HepG2 (cell line): ENCODE results near the gene TMEM107. TPM values are rescaled to one million over a fixed set of nuclear protein-coding genes. Genes with fewer than 3 reads are reported as not detected.

ENCODE experiments used
- AFF4 ChIP-seq: sonication (generic); formaldehyde crosslinking; IDR thresholded peaks from 2 replicates; pipeline ENCODE4 v1.4.0; 2020; ENCODE audit warnings: missing genetic modification reagents
- HINFP ChIP-seq: sonication (generic); formaldehyde crosslinking; IDR thresholded peaks from 2 replicates; pipeline ENCODE4 v1.4.0; 2020; ENCODE audit warnings: low read depth, mild to moderate bottlenecking, missing genetic modification reagents
- IRF2 ChIP-seq: IDR thresholded peaks from 2 replicates; pipeline ENCODE4 v1.6.1; 2018; ENCODE audit warnings: missing genetic modification reagents, missing compliant biosample characterization
- KLF13 ChIP-seq: sonication (generic); formaldehyde crosslinking; IDR thresholded peaks from 2 replicates; pipeline ENCODE4 v1.4.0; 2020; ENCODE audit warnings: mild to moderate bottlenecking, missing genetic modification reagents
- MAFF ChIP-seq: IDR thresholded peaks from 2 replicates; pipeline ENCODE4 v1.6.1; 2011; ENCODE audit warnings: low read depth, low read length, improper control_type of control experiment
- MAFG ChIP-seq: sonication (generic); formaldehyde crosslinking; IDR thresholded peaks from 2 replicates; pipeline ENCODE4 v1.5.1; 2020; ENCODE audit warnings: mild to moderate bottlenecking, missing genetic modification reagents
- MYNN ChIP-seq: sonication (generic); formaldehyde crosslinking; IDR thresholded peaks from 2 replicates; pipeline ENCODE4 v1.4.0; 2020; ENCODE audit warnings: mild to moderate bottlenecking, low read depth, missing genetic modification reagents
- NR2C2 ChIP-seq: sonication (generic); formaldehyde crosslinking; IDR thresholded peaks from 2 replicates; pipeline ENCODE4 v1.4.0; 2020; ENCODE audit warnings: missing genetic modification reagents, mild to moderate bottlenecking, moderate library complexity, borderline replicate concordance
- NR3C1 ChIP-seq: sonication (generic); formaldehyde crosslinking; IDR thresholded peaks from 2 replicates; pipeline ENCODE4 v1.4.0; 2020; ENCODE audit warnings: missing genetic modification reagents
- POLR2AphosphoS2 ChIP-seq: IDR thresholded peaks from 2 replicates; pipeline ENCODE4 v1.6.1; 2011; ENCODE audit warnings: low read depth, low read length, improper control_type of control experiment
- RBFOX2 ChIP-seq: fragments of 200-400 bp; formaldehyde crosslinking; IDR thresholded peaks from 2 replicates; pipeline ENCODE4 v1.6.1; 2017; ENCODE audit warnings: low read depth, mild to moderate bottlenecking, low read length
- SKI ChIP-seq: fragments of 450-650 bp; IDR thresholded peaks from one replicate; pipeline ENCODE4 v1.6.1; 2018; ENCODE audit warnings: mild to moderate bottlenecking; ENCODE audit not compliant: partially characterized antibody
- ZBTB20 ChIP-seq: sonication (generic); formaldehyde crosslinking; IDR thresholded peaks from 2 replicates; pipeline ENCODE4 v1.8.1; 2023; ENCODE audit warnings: missing genetic modification reagents, low read depth, mild to moderate bottlenecking, borderline replicate concordance
- ZBTB21 ChIP-seq: sonication (generic); formaldehyde crosslinking; IDR thresholded peaks from 2 replicates; pipeline ENCODE4 v1.4.0; 2020; ENCODE audit warnings: missing genetic modification reagents
- ZNF251 ChIP-seq: sonication (generic); formaldehyde crosslinking; IDR thresholded peaks from 2 replicates; pipeline ENCODE4 v1.9.0; 2021; ENCODE audit warnings: mild to moderate bottlenecking, missing genetic modification reagents
- ZNF33B ChIP-seq: sonication (generic); formaldehyde crosslinking; IDR thresholded peaks from 2 replicates; pipeline ENCODE4 v1.5.1; 2020; ENCODE audit warnings: mild to moderate bottlenecking, missing genetic modification reagents
- ZNF350 ChIP-seq: sonication (generic); formaldehyde crosslinking; IDR thresholded peaks from 2 replicates; pipeline ENCODE4 v1.4.0; 2020; ENCODE audit warnings: mild to moderate bottlenecking, low read depth, missing genetic modification reagents, borderline replicate concordance
- ZNF563 ChIP-seq: sonication (generic); formaldehyde crosslinking; IDR thresholded peaks from 2 replicates; pipeline ENCODE4 v1.8.0; 2022; ENCODE audit warnings: mild to moderate bottlenecking, moderate library complexity, missing genetic modification reagents
- ZNF670 ChIP-seq: sonication (generic); formaldehyde crosslinking; IDR thresholded peaks from 2 replicates; pipeline ENCODE4 v1.8.0; 2022; ENCODE audit warnings: mild to moderate bottlenecking, missing genetic modification reagents, borderline replicate concordance
- ZNF691 ChIP-seq: sonication (generic); formaldehyde crosslinking; IDR thresholded peaks from 2 replicates; pipeline ENCODE4 v1.4.0; 2020; ENCODE audit warnings: missing genetic modification reagents, low read depth, mild to moderate bottlenecking, borderline replicate concordance
- ZNF775 ChIP-seq: sonication (generic); formaldehyde crosslinking; IDR thresholded peaks from 2 replicates; pipeline ENCODE4 v1.4.0; 2020; ENCODE audit warnings: missing genetic modification reagents, mild to moderate bottlenecking, moderate library complexity, borderline replicate concordance
- ZSCAN30 ChIP-seq: sonication (generic); formaldehyde crosslinking; IDR thresholded peaks from 2 replicates; pipeline ENCODE4 v1.5.0; 2020; ENCODE audit warnings: mild to moderate bottlenecking, missing genetic modification reagents
- polyA plus RNA-seq, 8 experiments: library from polyadenylated mRNA; depleted of rRNA in 3 of 8; stranded (reverse) in 7 of 8; unstranded in 1 of 8; fragments of >200 nt; fragmentation: Illumina TruSeq in 4 of 8; extraction: Trizol in 4 of 8; gene quantifications; 2 replicates each; pipeline versions ENCODE4 v1.2.1 to v1.2.3, GENCODE V29; 2011 to 2016; ENCODE audit warnings: low read depth in 4 of 8, missing spikeins in 1 of 8, mixed read lengths in 1 of 8; ENCODE audit not compliant: insufficient read depth in 1 of 8
- total RNA-seq, 5 experiments: library from RNA; depleted of rRNA; stranded (reverse); fragments of >200 nt; fragmentation: Illumina TruSeq; extraction: Trizol; gene quantifications; 2 replicates each; pipeline ENCODE4 v1.2.3, GENCODE V29; 2016; ENCODE audit warnings: low read depth in 1 of 5
- TF ChIP-seq, protein P1 (sequence below): sonication (generic); formaldehyde crosslinking; IDR thresholded peaks from 2 replicates; pipeline ENCODE4 v1.5.0; 2020; ENCODE audit warnings: missing genetic modification reagents, mild to moderate bottlenecking, borderline replicate concordance

TMEM107 gene
- total and polyA plus RNA-seq, 2 of the 13 experiments (the other 11 are each of a cell fraction or from before 2014, with no cell fraction given), result 7.2 to 15.3 TPM

GRCh38 chr17:8222630-8223355, 46.6 kb upstream of the TMEM107 start (continued):
- peak; percentile 18; the same call in 1 of the 2 replicates for TF ChIP-seq NR2C2 (CRISPR knock-in tag)
- TF ChIP-seq RBFOX2, result peak; percentile 83
- no peak for TF ChIP-seq POLR2AphosphoS2
- 0 out of 2 replicates have a peak, but pooled peaks have one; percentile 42 for TF ChIP-seq ZNF775 (CRISPR knock-in tag)
- no peak for TF ChIP-seq ZBTB21
- peak; percentile 84; the same call in 1 of the 2 replicates for TF ChIP-seq ZSCAN30 (CRISPR knock-in tag)
- peak; percentile 19; the same call in 1 of the 2 replicates for TF ChIP-seq ZBTB20 (CRISPR knock-in tag)
- 0 out of 2 replicates have a peak, but pooled peaks have one; percentile 10 for TF ChIP-seq ZNF563 (CRISPR knock-in tag)
- TF ChIP-seq SKI, result peak; percentile 7
- TF ChIP-seq MAFF, result no peak
- TF ChIP-seq KLF13 (CRISPR knock-in tag), result peak; percentile 21
- TF ChIP-seq ZNF33B, result no peak
- no peak for TF ChIP-seq MYNN (CRISPR knock-in tag)
- no peak; the same call in 1 of the 2 replicates for TF ChIP-seq AFF4 (CRISPR knock-in tag)
- 0 out of 2 replicates have a peak, but pooled peaks have one; percentile 53 for TF ChIP-seq ZNF350 (CRISPR knock-in tag)
- TF ChIP-seq, protein P1, sequence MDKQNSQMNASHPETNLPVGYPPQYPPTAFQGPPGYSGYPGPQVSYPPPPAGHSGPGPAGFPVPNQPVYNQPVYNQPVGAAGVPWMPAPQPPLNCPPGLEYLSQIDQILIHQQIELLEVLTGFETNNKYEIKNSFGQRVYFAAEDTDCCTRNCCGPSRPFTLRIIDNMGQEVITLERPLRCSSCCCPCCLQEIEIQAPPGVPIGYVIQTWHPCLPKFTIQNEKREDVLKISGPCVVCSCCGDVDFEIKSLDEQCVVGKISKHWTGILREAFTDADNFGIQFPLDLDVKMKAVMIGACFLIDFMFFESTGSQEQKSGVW (CRISPR knock-in tag), result no peak
- TF ChIP-seq IRF2 (CRISPR knock-in tag), result peak; percentile 68; the same call in 1 of the 2 replicates
- TF ChIP-seq HINFP (CRISPR knock-in tag), result peak; percentile 79; the same call in 1 of the 2 replicates
- 0 out of 2 replicates have a peak, but pooled peaks have one; percentile 62 for TF ChIP-seq ZNF251 (CRISPR knock-in tag)
- no peak for TF ChIP-seq ZNF670 (CRISPR knock-in tag)
- no peak for TF ChIP-seq NR3C1 (CRISPR knock-in tag)
- TF ChIP-seq ZNF691 (CRISPR knock-in tag), result peak; percentile 98
- TF ChIP-seq MAFG (CRISPR knock-in tag), result no peak
